GM23338 (cell line): ENCODE data around the gene COPE.

Experiments used
- CTCF ChIP-seq, 2 experiments: fragments of 200-600 bp in 1 of 2; sonication (generic) in 1 of 2; conservative IDR thresholded peaks; 2 replicates each; pipeline versions ENCODE4 v1.5.1 to v1.6.1; 2016 to 2017; ENCODE audit warnings: antibody characterized with exemption in 2 of 2, low read depth in 2 of 2, mild to moderate bottlenecking in 2 of 2, moderate library complexity in 1 of 2
- POLR2AphosphoS5 ChIP-seq: IDR thresholded peaks from 2 replicates; pipeline ENCODE4 v1.6.1; 2016; ENCODE audit warnings: antibody characterized with exemption, low read depth

- TF ChIP-seq CTCF (conservative IDR thresholded peaks at IDR 0.05; ENCODE audit: low read depth in 2 of 2) (no peak), POLR2AphosphoS5 (no peak)
These were observed 23.3 kb downstream of the COPE start, which contains the start of gene CERS1 for GRCh38 chr19:18895824-18896341.
